Adrenal gland (tissue), 12 donors: ENCODE measurements around the gene WDFY4. TPM values are rescaled to one million over a fixed set of nuclear protein-coding genes. Genes with fewer than 3 reads are reported as not detected.

Experiments used
- DNase-seq, 7 donors: peaks; one replicate each; pipeline ENCODE4 v3.0.0-alpha.2; 2019 to 2020
- H3K27ac ChIP-seq, 5 donors: fragments of 200-600 bp; sonication (generic) in 4 of 5; 1 replicate in 3 of 5; 2 replicates in 2 of 5; pipeline versions ENCODE4 v1.5.1 to v1.8.0; 2016 to 2020; ENCODE audit warnings: mild to moderate bottlenecking in 1 of 5
- H3K27me3 ChIP-seq: fragments of 200-600 bp; 2 replicates; pipeline ENCODE4 v1.8.0; 2021
- H3K36me3 ChIP-seq, 2 donors: fragments of 200-600 bp; replicated peaks in 1 of 2; 1 replicate in 1 of 2; 2 replicates in 1 of 2; pipeline versions ENCODE4 v1.5.1 to v1.8.0; 2018 to 2022
- H3K4me1 ChIP-seq, 2 donors: fragments of 200-600 bp; replicated peaks in 1 of 2; 1 replicate in 1 of 2; 2 replicates in 1 of 2; pipeline versions ENCODE4 v1.5.1 to v1.8.0; 2018 to 2021
- H3K4me3 ChIP-seq, 4 donors: fragments of 200-600 bp; sonication (generic) in 3 of 4; one replicate each; pipeline ENCODE4 v1.5.1; 2016 to 2018
- H3K9me3 ChIP-seq, 3 donors: fragments of 200-600 bp; sonication (generic) in 1 of 3; replicated peaks in 1 of 3; 1 replicate in 2 of 3; 2 replicates in 1 of 3; pipeline versions ENCODE4 v1.5.1 to v1.8.0; 2016 to 2021
- CTCF ChIP-seq, 6 experiments: fragments of 450-650 bp in 4 of 6; fragments of 200-600 bp in 2 of 6; sonication (generic) in 1 of 6; IDR thresholded peaks; 1 replicate in 5 of 6; 2 replicates in 1 of 6; pipeline versions ENCODE4 v1.5.1 to v1.8.0; 2016 to 2021; ENCODE audit warnings: antibody characterized with exemption in 6 of 6, mild to moderate bottlenecking in 2 of 6, moderate library complexity in 1 of 6
- POLR2A ChIP-seq, 2 donors: fragments of 450-650 bp; IDR thresholded peaks; one replicate each; pipeline ENCODE4 v1.6.1; 2017; ENCODE audit warnings: antibody characterized with exemption in 2 of 2, mild to moderate bottlenecking in 2 of 2, moderate library complexity in 1 of 2
- WGBS, 4 donors: extraction: QIAGEN DNeasy Blood & Tissue Kit in 2 of 4; methylation state at CpG; one replicate each; pipeline versions ENCODE4 v1.1.5 to v1.1.7; 2013 to 2017; 5-methylcytosine and 5-hydroxymethylcytosine counted together
- intact Hi-C, 2 donors: fragments of 100-400 bp; cut with DNase I; formaldehyde crosslinking; loops; one replicate each; pipeline versions ENCODE4 v1.14.1 to v1.15.0; 2022 to 2023
- polyA plus RNA-seq, 3 donors: library from polyadenylated mRNA; stranded (reverse); fragments of 200-250 nt in 2 of 3; fragments of 350-450 nt in 1 of 3; fragmentation: Illumina TruSeq in 1 of 3; extraction: RNeasy Lipid Tissue Mini Kit (QIAGEN cat#74804) in 1 of 3; gene quantifications; one replicate each; pipeline ENCODE4 v1.2.3, GENCODE V29; 2013 to 2014
- total RNA-seq, 9 donors: library from RNA; depleted of rRNA in 4 of 9; stranded (reverse); fragments of >200 nt in 4 of 9; fragments of 120-200 nt in 1 of 9; fragmentation: NEBNext Ultra II Directional in 1 of 9; extraction: Animal tissue kit (Norgen Biotek cat#: 25700) in 1 of 9; gene quantifications; one replicate each; pipeline versions ENCODE4 v1.1.0 to v1.2.4, GENCODE V29; 2013 to 2023
- donor health status: healthy with polysubstance abuse.
- donor health status: Bipolar disorder and iron deficiency.
- donor health status: DM: yes; HTN: yes; CAD: no.
- donor health status: DM: no; HTN: no; CAD: no.
- donor health status: DM: no; HTN: no; CAD: no.
- donor health status: DM: yes; HTN: yes; CAD: no.

Gene WDFY4
- total and polyA plus RNA-seq, 12 donors, result 0.61 to 9.9 (median 5.7) TPM

GRCh38 chr10:48750991-48751390, 66.3 kb downstream of the WDFY4 start:
- Histone ChIP-seq H3K27ac (no peak overlapping the region), H3K4me3 (no peak overlapping the region), H3K36me3 (no peaks in the 10 kb centered on the region), H3K9me3 (peaks cover 0 to 14% (median 0%) of the 10 kb centered on the region in 3 donors), H3K4me1 (no peaks in the 10 kb centered on the region), H3K27me3 (no peaks in the 10 kb centered on the region)
- DNase-seq, result no peak
- WGBS, 4 donors, result 86 to 94% (median 86%) methylated on average over 5 of the region's 5 CpGs
- intact Hi-C loops, result no loop called here
- no peak for TF ChIP-seq POLR2A (IDR thresholded peaks at IDR 0.05)
- TF ChIP-seq CTCF (IDR thresholded peaks at IDR 0.05), result no peak

DNA sequence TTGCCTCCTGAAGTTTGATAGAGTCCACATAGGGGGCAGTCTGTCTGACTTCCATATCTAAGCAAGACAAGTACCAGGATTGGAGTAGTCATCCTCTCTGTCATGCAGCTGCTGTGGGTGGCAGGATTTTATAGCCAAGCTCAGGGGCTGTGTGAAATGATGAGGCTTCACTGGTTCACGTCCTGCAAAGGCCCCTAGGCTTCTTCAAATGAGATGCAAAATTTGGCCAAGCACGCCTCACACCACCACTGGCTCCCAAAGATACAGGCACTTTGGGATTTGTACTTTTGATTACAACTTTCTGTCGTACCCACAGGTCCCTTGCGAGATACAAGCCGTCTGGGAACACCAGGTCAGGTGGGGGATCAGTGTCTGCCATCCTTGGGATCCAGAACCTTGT, 67.1 kb downstream of the WDFY4 start:
- TF ChIP-seq POLR2A (IDR thresholded peaks at IDR 0.05) (no peak), CTCF (IDR thresholded peaks at IDR 0.05) (no peak)
- intact Hi-C loops, result no loop called here
- no peak for DNase-seq
- Histone ChIP-seq H3K4me3 (no peak overlapping the region), H3K4me1 (no peaks in the 10 kb centered on the region), H3K36me3 (no peaks in the 10 kb centered on the region), H3K27ac (no peak overlapping the region), H3K9me3 (peaks cover 0 to 9% (median 0%) of the 10 kb centered on the region in 3 donors), H3K27me3 (no peaks in the 10 kb centered on the region)
- 84 to 92% (median 87%) methylated on average over 5 of the region's 5 CpGs for WGBS, 4 donors

- H3K9me3 ChIP-seq, result no peaks in the 10 kb centered on the region
- TF ChIP-seq CTCF (IDR thresholded peaks at IDR 0.05), result no peak
- TF ChIP-seq POLR2A (IDR thresholded peaks at IDR 0.05), result no peak
- H3K4me3 ChIP-seq, result no peak overlapping the region
- H3K27ac ChIP-seq, result no peak overlapping the region
- intact Hi-C loops, result no loop called here
- no peaks in the 10 kb centered on the region for H3K4me1 ChIP-seq
- 13 to 34% (median 20%) methylated on average over 3 of the region's 3 CpGs for WGBS, 4 donors
- DNase-seq, result no peak
- H3K36me3 ChIP-seq, result no peaks in the 10 kb centered on the region
- no peaks in the 10 kb centered on the region for H3K27me3 ChIP-seq
These were observed 73.7 kb downstream of the WDFY4 start for GRCh38 chr10:48758411-48758810.

- no peak for TF ChIP-seq POLR2A (IDR thresholded peaks at IDR 0.05)
- no peak for TF ChIP-seq CTCF (IDR thresholded peaks at IDR 0.05)
- no peak for DNase-seq
- Histone ChIP-seq H3K27ac (no peak overlapping the region), H3K4me1 (no peaks in the 10 kb centered on the region), H3K9me3 (no peaks in the 10 kb centered on the region), H3K4me3 (no peak overlapping the region), H3K36me3 (no peaks in the 10 kb centered on the region), H3K27me3 (no peaks in the 10 kb centered on the region)
- WGBS, 4 donors, result 82 to 91% (median 88%) methylated on average over 4 of the region's 4 CpGs
- intact Hi-C loops, result no loop called here
These were observed 74.6 kb downstream of the WDFY4 start for GRCh38 chr10:48759113-48759901.
